NCI-H1048 (cell line): ENCODE data around the gene HOXD9.

Experiments used
- DNase-seq: peaks from one replicate; lab custom pipeline; 2025; lab: John Stamatoyannopoulos, UW

Gene HOXD9

GRCh38 chr2:176169181-176169580 lies 46.7 kb downstream of the HOXD9 start:
- DNase-seq = no peak

- no peak for DNase-seq
Measured at GRCh38 chr2:176169711-176170110, 47.2 kb downstream of the HOXD9 start.

GRCh38 chr2:176170602-176171305 lies 48.2 kb downstream of the HOXD9 start:
- no peak for DNase-seq

- no peak for DNase-seq
Measured at GRCh38 chr2:176171351-176172006, 49.0 kb downstream of the HOXD9 start.

- no peak for DNase-seq
Measured at GRCh38 chr2:176172007-176172894, 49.7 kb downstream of the HOXD9 start.

- no peak for DNase-seq
Measured at GRCh38 chr2:176172895-176173566, 50.5 kb downstream of the HOXD9 start.

- no peak for DNase-seq
Measured at GRCh38 chr2:176173567-176174381, 51.3 kb downstream of the HOXD9 start.

- DNase-seq = no peak
Measured at GRCh38 chr2:176174382-176174823, 51.9 kb downstream of the HOXD9 start.
